Epithelial cell of proximal tubule (primary cell): ENCODE data around the gene RPS5. TPM values are rescaled to one million over a fixed set of nuclear protein-coding genes. Genes with fewer than 3 reads are reported as not detected.
"Not testable (repeated sequence)": the region's sequence is repeated elsewhere in the genome, so short reads cannot be mapped to it uniquely, and the experiment has no call there.

Source experiments
- DNase-seq: peaks from one replicate; pipeline ENCODE4 v3.0.0-alpha.2; 2011; ENCODE audit warnings: low read depth
- H3K4me3 ChIP-seq: 2 replicates; pipeline ENCODE4 v1.5.1; 2011; ENCODE audit warnings: low read depth, mild to moderate bottlenecking, low read length
- CTCF ChIP-seq: conservative IDR thresholded peaks from 2 replicates; pipeline ENCODE4 v1.5.1; 2012; ENCODE audit warnings: low read depth, mild to moderate bottlenecking, low read length
- total RNA-seq: library from RNA; depleted of rRNA; stranded (reverse); fragments of >200 nt; gene quantifications from 2 replicates; pipeline ENCODE4 v1.2.3, GENCODE V29; 2015

The RPS5 gene
- total RNA-seq, 1 donor from 2014 or later = 1,628 TPM

- DNase-seq = no peak
- peak overlapping the region; percentile 84 for H3K4me3 ChIP-seq
- no peak for TF ChIP-seq CTCF
These were observed 14.9 kb downstream of the RPS5 start for GRCh38 chr19:58401840-58402421.

- DNase-seq, H3K4me3 ChIP-seq: not testable (repeated sequence)
These were observed 16.9 kb downstream of the RPS5 start for GRCh38 chr19:58403920-58404478.

GRCh38 chr19:58406818-58407657, 20.0 kb downstream of the RPS5 start:
- peak; percentile 62 for TF ChIP-seq CTCF
- H3K4me3 ChIP-seq = peak overlapping the region; percentile 98
- DNase-seq = no peak

- TF ChIP-seq CTCF = no peak
- DNase-seq = no peak
- peak overlapping the region; percentile 98 for H3K4me3 ChIP-seq
These were observed 20.6 kb downstream of the RPS5 start for GRCh38 chr19:58407658-58408151.

- TF ChIP-seq CTCF = peak; percentile 5
- peak; percentile 44 for DNase-seq
- peak within 1 kb of the TSS; percentile 98 for H3K4me3 ChIP-seq
These were observed 21.3 kb downstream of the RPS5 start, which contains the start of gene ZNF584 for GRCh38 chr19:58408152-58409009. Gene ZNF584 (plus strand): TSS chr19:58408649. CDS start chr19:58409148, 499 bp downstream.

GRCh38 chr19:58409010-58409790, 22.1 kb downstream of the RPS5 start:
- DNase-seq = no peak
- no peak for TF ChIP-seq CTCF

More at GRCh38 chr19:58409010-58409790, 22.1 kb downstream of the RPS5 start:
- H3K4me3 ChIP-seq = peak overlapping the region; percentile 98
